Body of pancreas (tissue), 4 donors: Measurements from ENCODE around the gene PSORS1C1. TPM values are rescaled to one million over a fixed set of nuclear protein-coding genes. Genes with fewer than 3 reads are reported as not detected.

Experiments
- ATAC-seq: fragments of 150-250 bp; one replicate; pipeline ENCODE4 v1.9.1; 2016
- DNase-seq, 4 donors: peaks; one replicate each; pipeline ENCODE4 v3.0.0-alpha.2; 2019
- H3K27ac ChIP-seq, 4 donors: fragments of 200-600 bp; sonication (generic); 1 replicate in 3 of 4; 2 replicates in 1 of 4; pipeline versions ENCODE4 v1.5.1 to v1.6.1; 2016 to 2019; ENCODE audit warnings: mild to moderate bottlenecking in 1 of 4, mixed read lengths in 1 of 4, moderate library complexity in 1 of 4
- H3K27me3 ChIP-seq, 2 donors: fragments of 200-600 bp; sonication (generic); one replicate each; pipeline ENCODE4 v1.6.0; 2016; ENCODE audit warnings: mild to moderate bottlenecking in 1 of 2
- H3K36me3 ChIP-seq, 2 donors: fragments of 200-600 bp; sonication (generic); replicated peaks in 1 of 2; 2 replicates each; pipeline ENCODE4 v1.5.1; 2016; ENCODE audit warnings: low read depth in 2 of 2; ENCODE audit not compliant: insufficient read depth in 1 of 2
- H3K4me1 ChIP-seq: fragments of 200-600 bp; sonication (generic); one replicate; pipeline ENCODE4 v1.6.0; 2016
- H3K4me3 ChIP-seq, 2 donors: fragments of 200-600 bp; sonication (generic); 1 replicate in 1 of 2; 2 replicates in 1 of 2; pipeline ENCODE4 v1.5.1; 2016 to 2019
- H3K9me3 ChIP-seq, 3 donors: fragments of 200-600 bp; sonication (generic); 1 replicate in 2 of 3; 2 replicates in 1 of 3; pipeline ENCODE4 v1.5.1; 2016
- CTCF ChIP-seq, 7 experiments: fragments of 450-650 bp in 4 of 7; fragments of 200-600 bp in 3 of 7; sonication (generic) in 3 of 7; IDR thresholded peaks; one replicate each; pipeline ENCODE4 v1.5.1; 2016 to 2019; ENCODE audit warnings: antibody characterized with exemption in 7 of 7
- POLR2A ChIP-seq, 3 donors: fragments of 450-650 bp; IDR thresholded peaks; one replicate each; pipeline ENCODE4 v1.6.1; 2016; ENCODE audit warnings: antibody characterized with exemption in 3 of 3, mild to moderate bottlenecking in 2 of 3
- WGBS, 2 donors: methylation state at CpG; one replicate each; pipeline ENCODE4 v1.1.5; 2017; 5-methylcytosine and 5-hydroxymethylcytosine counted together
- intact Hi-C: fragments of 100-400 bp; cut with DNase I; formaldehyde crosslinking; loops from one replicate; pipeline ENCODE4 v1.15.1; 2023
- total RNA-seq, 2 donors: library from RNA; depleted of rRNA; stranded (reverse); fragments of >200 nt; gene quantifications; one replicate each; pipeline ENCODE4 v1.1.0, GENCODE V29; 2016

Gene PSORS1C1
- total RNA-seq, 2 donors from 2014 or later, result 1.6 to 3.4 TPM

DNA sequence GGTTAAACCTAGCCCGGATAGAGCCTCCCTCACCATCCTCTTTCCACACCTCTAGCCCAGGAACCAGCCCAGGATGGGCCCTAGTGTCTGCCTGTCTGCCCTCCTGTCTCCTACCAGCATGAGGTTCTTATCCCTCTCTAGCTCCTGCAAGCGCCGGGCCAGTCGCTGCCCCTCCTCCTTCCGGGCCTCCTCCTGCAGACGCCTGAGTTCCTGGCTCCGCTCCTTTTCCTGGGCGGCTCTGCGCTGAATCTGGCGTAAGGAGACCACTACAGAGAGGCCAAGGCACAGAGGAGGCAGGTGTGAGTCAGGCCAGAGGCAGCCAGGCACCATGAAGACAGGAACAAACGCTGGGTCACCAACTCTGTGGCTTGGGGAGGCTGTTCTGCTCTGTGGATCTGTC, 28.5 kb downstream of the PSORS1C1 start:
- no peak for TF ChIP-seq CTCF (IDR thresholded peaks at IDR 0.05)
- no peak for TF ChIP-seq POLR2A (IDR thresholded peaks at IDR 0.05)
- Histone ChIP-seq H3K4me1 (no peaks in the 10 kb centered on the region), H3K36me3 (no peaks in the 10 kb centered on the region), H3K4me3 (no peak overlapping the region), H3K27ac (no peak overlapping the region), H3K9me3 (no peaks in the 10 kb centered on the region), H3K27me3 (no peaks in the 10 kb centered on the region)
- DNase-seq, result peak in 2 of 4 donors; percentile 27 to 42
- intact Hi-C loops, result no loop called here
- WGBS, 2 donors, result 69 to 76% methylated on average over 11 of the region's 11 CpGs
- ATAC-seq, result peak; percentile 31

DNA sequence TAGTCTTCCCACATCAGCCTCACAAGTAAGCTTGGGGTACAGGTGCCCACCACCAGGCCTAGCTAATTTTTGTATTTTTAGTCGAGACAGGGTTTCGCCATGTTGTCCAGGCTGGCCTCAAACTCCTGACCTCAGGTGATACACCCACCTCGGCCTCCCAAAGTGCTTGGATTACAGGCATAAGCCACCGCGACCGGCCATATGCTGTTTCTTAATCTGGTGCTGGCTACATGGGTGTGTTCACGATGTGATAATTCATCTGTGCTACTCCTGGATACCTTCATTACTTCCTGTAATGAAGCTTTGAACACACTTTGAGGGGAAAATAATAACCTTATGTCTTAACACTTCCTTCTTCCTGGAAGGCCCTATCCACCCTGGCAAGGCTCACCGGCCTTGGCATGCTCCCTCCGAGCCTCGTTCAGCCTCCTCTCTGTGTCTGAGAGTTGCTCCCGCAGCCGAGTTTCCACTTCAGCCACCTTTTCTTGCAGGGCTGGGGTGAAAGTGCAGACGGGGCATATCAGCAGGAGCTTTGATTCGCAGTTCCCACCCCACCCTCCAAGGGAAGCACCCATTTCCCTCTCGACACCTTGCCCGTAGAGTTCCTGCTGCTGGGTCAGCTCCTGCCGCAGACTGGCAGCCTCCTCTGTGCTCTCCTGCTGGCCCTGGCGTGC, 29.8 kb downstream of the PSORS1C1 start:
- DNase-seq (no peak), ATAC-seq (no peak)
- TF ChIP-seq POLR2A (IDR thresholded peaks at IDR 0.05) (no peak), CTCF (IDR thresholded peaks at IDR 0.05) (no peak)
- Histone ChIP-seq H3K36me3 (no peaks in the 10 kb centered on the region), H3K27me3 (no peaks in the 10 kb centered on the region), H3K4me3 (no peak overlapping the region), H3K9me3 (no peaks in the 10 kb centered on the region), H3K4me1 (no peaks in the 10 kb centered on the region), H3K27ac (no peak overlapping the region)
- intact Hi-C loops, result no loop called here
- WGBS, 2 donors, result 88 to 89% methylated on average over 18 of the region's 18 CpGs

DNA sequence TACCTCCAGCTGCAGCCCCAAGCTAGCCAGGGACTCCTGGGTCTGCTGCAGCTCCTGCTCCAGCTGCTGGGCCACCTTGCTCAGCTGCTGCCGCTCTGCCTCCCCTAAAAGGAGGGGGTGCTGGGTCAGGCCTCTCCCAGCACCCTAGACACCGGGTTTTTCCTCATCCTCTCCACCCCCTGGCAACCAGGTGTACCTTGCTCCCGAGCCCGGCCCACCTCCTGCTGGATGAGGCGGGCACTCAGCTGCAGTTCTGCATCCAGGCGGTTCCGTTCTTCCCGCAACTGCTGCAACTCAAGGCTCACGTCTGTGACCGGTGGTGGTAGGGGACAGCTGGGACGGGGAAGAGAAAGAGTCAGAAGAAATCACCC, 30.4 kb downstream of the PSORS1C1 start:
- TF ChIP-seq POLR2A (IDR thresholded peaks at IDR 0.05) (no peak), CTCF (IDR thresholded peaks at IDR 0.05) (no peak)
- Histone ChIP-seq H3K4me1 (no peaks in the 10 kb centered on the region), H3K36me3 (no peaks in the 10 kb centered on the region), H3K27ac (no peak overlapping the region), H3K9me3 (no peaks in the 10 kb centered on the region), H3K4me3 (no peak overlapping the region), H3K27me3 (no peaks in the 10 kb centered on the region)
- WGBS, 2 donors, result 81 to 82% methylated on average over 6 to 11 of the region's 11 CpGs
- ATAC-seq (no peak), DNase-seq (no peak)
- intact Hi-C loops, result loop anchor here (5.0 kb wide), 1 partner anchor 217 kb away; no protein-coding TSS in a partner anchor

DNA sequence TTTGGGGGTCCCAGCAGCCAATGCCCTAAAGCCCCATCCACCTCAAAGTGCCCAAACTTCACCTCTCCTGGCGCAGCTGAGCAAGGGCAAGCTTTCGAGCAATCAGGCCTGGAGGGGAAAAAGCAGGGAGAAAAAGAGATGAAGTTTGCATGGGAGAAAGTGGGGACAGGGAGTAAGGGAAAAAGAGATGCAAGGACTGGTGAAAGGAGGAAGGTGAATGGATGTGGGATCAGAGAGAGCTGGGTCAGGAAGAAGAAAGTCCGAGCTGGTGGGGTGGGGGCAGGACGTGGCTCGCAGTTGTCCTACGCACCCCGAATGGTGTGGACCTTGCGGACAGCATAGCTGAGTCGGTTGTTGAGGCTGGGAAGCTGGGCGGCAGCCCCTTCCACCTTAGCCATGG, 30.8 kb downstream of the PSORS1C1 start:
- DNase-seq (no peak), ATAC-seq (no peak)
- 91 to 97% methylated on average over 10 of the region's 10 CpGs for WGBS, 2 donors
- TF ChIP-seq POLR2A (IDR thresholded peaks at IDR 0.05) (no peak), CTCF (IDR thresholded peaks at IDR 0.05) (no peak)
- Histone ChIP-seq H3K27ac (no peak overlapping the region), H3K4me1 (no peaks in the 10 kb centered on the region), H3K27me3 (no peaks in the 10 kb centered on the region), H3K9me3 (no peaks in the 10 kb centered on the region), H3K36me3 (no peaks in the 10 kb centered on the region), H3K4me3 (no peak overlapping the region)
- intact Hi-C loops, result loop anchor here (5.0 kb wide), 1 partner anchor 217 kb away; no protein-coding TSS in a partner anchor
